GM12878 (cell line): Measurements from ENCODE around the gene LRRC61. TPM values are rescaled to one million over a fixed set of nuclear protein-coding genes. Genes with fewer than 3 reads are reported as not detected.
A peak's percentile ranks its signal among the peaks of the same experiment; 100 is the strongest.

Source experiments
- HDAC2 ChIP-seq: fragments of 200-600 bp; sonication (generic); IDR thresholded peaks from 2 replicates; pipeline ENCODE4 v1.6.1; 2017
- MYC ChIP-seq: IDR thresholded peaks from 2 replicates; pipeline ENCODE4 v1.6.1; 2011; ENCODE audit warnings: mild to moderate bottlenecking, low read length, moderate library complexity, inconsistent platforms; ENCODE audit not compliant: insufficient read depth, insufficient replicate concordance, insufficient read length, severe bottlenecking
- NFYA ChIP-seq: IDR thresholded peaks from 2 replicates; pipeline ENCODE4 v1.6.1; 2011; ENCODE audit warnings: low read depth, mild to moderate bottlenecking, low read length, improper control_type of control experiment, borderline replicate concordance
- NR2F1 ChIP-seq: fragments of 450-650 bp; conservative IDR thresholded peaks from 2 replicates; pipeline ENCODE4 v1.6.1; 2017; ENCODE audit warnings: mild to moderate bottlenecking
- SMAD5 ChIP-seq: IDR thresholded peaks from 2 replicates; pipeline ENCODE4 v1.6.1; 2016; ENCODE audit warnings: antibody characterized with exemption, low read depth
- TAF1 ChIP-seq: IDR thresholded peaks from 2 replicates; pipeline ENCODE4 v1.6.1; 2011; ENCODE audit warnings: mild to moderate bottlenecking, low read depth, low read length, borderline replicate concordance
- TCF12 ChIP-seq: IDR thresholded peaks from 2 replicates; pipeline ENCODE4 v1.6.1; 2011; ENCODE audit warnings: low read depth, mild to moderate bottlenecking, low read length
- ZNF622 ChIP-seq: fragments of 450-650 bp; IDR thresholded peaks from 2 replicates; pipeline ENCODE4 v1.6.1; 2017; ENCODE audit warnings: mild to moderate bottlenecking, inconsistent platforms
- polyA plus RNA-seq, 11 experiments: library from polyadenylated mRNA; depleted of rRNA in 4 of 11; unstranded in 6 of 11; stranded (reverse) in 5 of 11; fragments of >200 nt; fragmentation: Nextera tagmentation in 4 of 11; fragmentation: Illumina TruSeq in 1 of 11; extraction: Ambion mirVana in 4 of 11; extraction: Trizol in 1 of 11; gene quantifications; 1 replicate in 1 of 11; 2 replicates in 10 of 11; pipeline versions ENCODE4 v1.2.1 to v1.2.3, GENCODE V29; 2011 to 2016; ENCODE audit warnings: inconsistent platforms in 2 of 11, missing spikeins in 2 of 11, low read depth in 1 of 11
- total RNA-seq, 4 experiments: library from RNA; depleted of rRNA in 3 of 4; stranded (reverse); fragments of >200 nt in 3 of 4; fragmentation: Illumina TruSeq in 1 of 4; extraction: Trizol in 1 of 4; gene quantifications; 2 replicates each; pipeline versions ENCODE4 v1.2.1 to v1.2.3, GENCODE V29; 2013 to 2021
- TF ChIP-seq, protein P1 (sequence below): fragments of 450-650 bp; IDR thresholded peaks from 2 replicates; pipeline ENCODE4 v1.6.1; 2018; ENCODE audit warnings: mild to moderate bottlenecking, low read depth, moderate library complexity; ENCODE audit not compliant: partially characterized antibody
- TF ChIP-seq, protein P2 (sequence below): fragments of 450-650 bp; formaldehyde crosslinking; IDR thresholded peaks from 2 replicates; pipeline ENCODE4 v1.4.0; 2022; ENCODE audit warnings: mild to moderate bottlenecking, moderate library complexity
- TF ChIP-seq, protein P3 (sequence below): IDR thresholded peaks from 2 replicates; pipeline ENCODE4 v1.6.1; 2012; ENCODE audit warnings: low read length, inconsistent platforms

The LRRC61 gene
- total and polyA plus RNA-seq, 10 of the 15 experiments (the other 5 are each of a cell fraction or from before 2014, with no cell fraction given): 1.4 to 54.2 (median 21.8) TPM

DNA sequence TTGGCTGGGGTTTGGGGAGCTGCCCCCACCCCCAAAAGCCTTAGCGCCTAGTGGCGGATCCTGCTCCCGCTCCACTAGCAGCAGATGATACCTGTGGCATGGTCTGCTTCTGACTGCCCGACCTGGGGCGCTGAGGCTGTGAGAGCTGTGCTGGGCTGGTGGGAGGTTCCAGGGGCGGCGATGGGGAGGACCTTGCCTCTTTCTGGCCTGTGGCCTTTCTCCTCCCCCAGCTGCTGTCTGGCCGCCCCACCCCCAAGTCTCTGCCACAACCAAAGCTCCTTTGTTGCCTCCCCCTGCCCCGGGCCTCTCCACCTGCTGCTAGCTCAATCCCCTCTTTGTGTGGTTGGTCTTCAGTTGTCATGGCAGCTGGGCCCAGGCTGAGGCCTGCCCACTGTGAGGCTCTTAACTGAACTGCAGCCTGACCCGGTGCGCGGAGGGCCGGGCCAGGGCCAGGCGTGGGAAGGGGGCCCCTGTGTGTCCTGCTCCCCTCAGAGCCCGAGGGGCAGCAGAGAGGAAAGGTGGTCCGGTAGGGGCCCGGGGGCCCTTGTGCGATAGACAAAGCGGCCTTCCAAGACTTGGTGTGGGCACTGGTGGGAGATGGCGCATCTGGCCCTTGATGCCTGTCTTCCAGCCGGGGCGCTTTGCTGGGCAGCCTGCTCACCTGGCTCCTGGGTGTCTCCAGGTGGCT is 60.7 kb downstream of the LRRC61 start (continued):
- TF ChIP-seq, protein P1, sequence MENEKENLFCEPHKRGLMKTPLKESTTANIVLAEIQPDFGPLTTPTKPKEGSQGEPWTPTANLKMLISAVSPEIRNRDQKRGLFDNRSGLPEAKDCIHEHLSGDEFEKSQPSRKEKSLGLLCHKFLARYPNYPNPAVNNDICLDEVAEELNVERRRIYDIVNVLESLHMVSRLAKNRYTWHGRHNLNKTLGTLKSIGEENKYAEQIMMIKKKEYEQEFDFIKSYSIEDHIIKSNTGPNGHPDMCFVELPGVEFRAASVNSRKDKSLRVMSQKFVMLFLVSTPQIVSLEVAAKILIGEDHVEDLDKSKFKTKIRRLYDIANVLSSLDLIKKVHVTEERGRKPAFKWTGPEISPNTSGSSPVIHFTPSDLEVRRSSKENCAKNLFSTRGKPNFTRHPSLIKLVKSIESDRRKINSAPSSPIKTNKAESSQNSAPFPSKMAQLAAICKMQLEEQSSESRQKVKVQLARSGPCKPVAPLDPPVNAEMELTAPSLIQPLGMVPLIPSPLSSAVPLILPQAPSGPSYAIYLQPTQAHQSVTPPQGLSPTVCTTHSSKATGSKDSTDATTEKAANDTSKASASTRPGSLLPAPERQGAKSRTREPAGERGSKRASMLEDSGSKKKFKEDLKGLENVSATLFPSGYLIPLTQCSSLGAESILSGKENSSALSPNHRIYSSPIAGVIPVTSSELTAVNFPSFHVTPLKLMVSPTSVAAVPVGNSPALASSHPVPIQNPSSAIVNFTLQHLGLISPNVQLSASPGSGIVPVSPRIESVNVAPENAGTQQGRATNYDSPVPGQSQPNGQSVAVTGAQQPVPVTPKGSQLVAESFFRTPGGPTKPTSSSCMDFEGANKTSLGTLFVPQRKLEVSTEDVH: no peak
- TF ChIP-seq ZNF622 (no peak), TCF12 (peak; percentile 36; the same call in 1 of the 2 replicates), NR2F1 (no peak), MYC (no peak), HDAC2 (no peak), SMAD5 (no peak), TAF1 (no peak), NFYA (no peak)
- TF ChIP-seq, protein P2, sequence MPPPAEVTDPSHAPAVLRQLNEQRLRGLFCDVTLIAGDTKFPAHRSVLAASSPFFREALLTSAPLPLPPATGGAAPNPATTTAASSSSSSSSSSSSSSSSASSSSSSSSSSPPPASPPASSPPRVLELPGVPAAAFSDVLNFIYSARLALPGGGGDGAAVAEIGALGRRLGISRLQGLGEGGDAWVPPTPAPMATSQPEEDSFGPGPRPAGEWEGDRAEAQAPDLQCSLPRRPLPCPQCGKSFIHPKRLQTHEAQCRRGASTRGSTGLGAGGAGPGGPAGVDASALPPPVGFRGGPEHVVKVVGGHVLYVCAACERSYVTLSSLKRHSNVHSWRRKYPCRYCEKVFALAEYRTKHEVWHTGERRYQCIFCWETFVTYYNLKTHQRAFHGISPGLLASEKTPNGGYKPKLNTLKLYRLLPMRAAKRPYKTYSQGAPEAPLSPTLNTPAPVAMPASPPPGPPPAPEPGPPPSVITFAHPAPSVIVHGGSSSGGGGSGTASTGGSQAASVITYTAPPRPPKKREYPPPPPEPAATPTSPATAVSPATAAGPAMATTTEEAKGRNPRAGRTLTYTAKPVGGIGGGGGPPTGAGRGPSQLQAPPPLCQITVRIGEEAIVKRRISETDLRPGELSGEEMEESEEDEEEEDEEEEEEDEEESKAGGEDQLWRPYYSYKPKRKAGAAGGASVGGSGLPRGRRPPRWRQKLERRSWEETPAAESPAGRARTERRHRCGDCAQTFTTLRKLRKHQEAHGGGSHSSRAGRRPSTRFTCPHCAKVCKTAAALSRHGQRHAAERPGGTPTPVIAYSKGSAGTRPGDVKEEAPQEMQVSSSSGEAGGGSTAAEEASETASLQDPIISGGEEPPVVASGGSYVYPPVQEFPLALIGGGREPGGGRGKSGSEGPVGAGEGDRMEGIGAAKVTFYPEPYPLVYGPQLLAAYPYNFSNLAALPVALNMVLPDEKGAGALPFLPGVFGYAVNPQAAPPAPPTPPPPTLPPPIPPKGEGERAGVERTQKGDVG (CRISPR knock-in tag): no peak
- TF ChIP-seq, protein P3, sequence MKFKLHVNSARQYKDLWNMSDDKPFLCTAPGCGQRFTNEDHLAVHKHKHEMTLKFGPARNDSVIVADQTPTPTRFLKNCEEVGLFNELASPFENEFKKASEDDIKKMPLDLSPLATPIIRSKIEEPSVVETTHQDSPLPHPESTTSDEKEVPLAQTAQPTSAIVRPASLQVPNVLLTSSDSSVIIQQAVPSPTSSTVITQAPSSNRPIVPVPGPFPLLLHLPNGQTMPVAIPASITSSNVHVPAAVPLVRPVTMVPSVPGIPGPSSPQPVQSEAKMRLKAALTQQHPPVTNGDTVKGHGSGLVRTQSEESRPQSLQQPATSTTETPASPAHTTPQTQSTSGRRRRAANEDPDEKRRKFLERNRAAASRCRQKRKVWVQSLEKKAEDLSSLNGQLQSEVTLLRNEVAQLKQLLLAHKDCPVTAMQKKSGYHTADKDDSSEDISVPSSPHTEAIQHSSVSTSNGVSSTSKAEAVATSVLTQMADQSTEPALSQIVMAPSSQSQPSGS: no peak
